ENCODE results near the gene PRRC2C. TPM values are rescaled to one million over a fixed set of nuclear protein-coding genes. Genes with fewer than 3 reads are reported as not detected.

Gene PRRC2C
- total and polyA plus RNA-seq, 10 donors: 30.1 to 216 (median 163) TPM

GRCh38 chr1:171468120-171468750 is 17.1 kb upstream of the PRRC2C start:
- DNase-seq: no peak
- Histone ChIP-seq H3K27ac (no peak overlapping the region), H3K9me3 (no peaks in the 10 kb centered on the region), H3K36me3 (no peaks in the 10 kb centered on the region), H3K27me3 (replicated peaks in 1 of 7) (no peaks in the 10 kb centered on the region), H3K4me3 (no peak overlapping the region), H3K4me1 (no peaks in the 10 kb centered on the region)
- TF ChIP-seq CTCF (IDR thresholded peaks at IDR 0.05 in 8 of 11, conservative IDR thresholded peaks at IDR 0.05 in 3 of 11): no peak
- TF ChIP-seq POLR2AphosphoS5 (IDR thresholded peaks at IDR 0.05): no peak
- TF ChIP-seq POLR2A (IDR thresholded peaks at IDR 0.05): no peak
- intact Hi-C loops (cut with DNase I; ENCODE audit: low total_unique reads): no loop called here
- whole genome bisulfite sequencing, 5 donors: 61 to 82% (median 63%) methylated on average over 3 of the region's 3 CpGs

- intact Hi-C loops (cut with DNase I; ENCODE audit: low total_unique reads): no loop called here
- WGBS, 5 donors: 88 to 100% (median 92%) methylated on average over 1 of the region's 1 CpG
Measured at GRCh38 chr1:171470726-171471125, 14.6 kb upstream of the PRRC2C start.

GRCh38 chr1:171472183-171472647 is 13.1 kb upstream of the PRRC2C start:
- DNase-seq: no peak
- no peaks in the 10 kb centered on the region for H3K36me3 ChIP-seq
- H3K4me3 ChIP-seq: no peak overlapping the region
- no peak overlapping the region for H3K27ac ChIP-seq
- intact Hi-C loops (cut with DNase I; ENCODE audit: low total_unique reads): no loop called here
- H3K9me3 ChIP-seq: no peaks in the 10 kb centered on the region
- no peaks in the 10 kb centered on the region for H3K27me3 ChIP-seq (replicated peaks in 1 of 7)
- H3K4me1 ChIP-seq: no peaks in the 10 kb centered on the region
- TF ChIP-seq CTCF (IDR thresholded peaks at IDR 0.05 in 8 of 11, conservative IDR thresholded peaks at IDR 0.05 in 3 of 11) (no peak), POLR2AphosphoS5 (IDR thresholded peaks at IDR 0.05) (no peak)
- WGBS, 5 donors: 89 to 96% (median 92%) methylated on average over 7 of the region's 7 CpGs

More at GRCh38 chr1:171470726-171471125, 14.6 kb upstream of the PRRC2C start:
- no peaks in the 10 kb centered on the region for H3K9me3 ChIP-seq
- no peak for DNase-seq
- H3K36me3 ChIP-seq: no peaks in the 10 kb centered on the region
- H3K27me3 ChIP-seq (replicated peaks in 1 of 7): no peaks in the 10 kb centered on the region
- no peak overlapping the region for H3K27ac ChIP-seq
- H3K4me1 ChIP-seq: no peaks in the 10 kb centered on the region
- no peak for TF ChIP-seq CTCF (IDR thresholded peaks at IDR 0.05 in 8 of 11, conservative IDR thresholded peaks at IDR 0.05 in 3 of 11)
- TF ChIP-seq POLR2AphosphoS5 (IDR thresholded peaks at IDR 0.05): no peak
- TF ChIP-seq POLR2A (IDR thresholded peaks at IDR 0.05): no peak
- H3K4me3 ChIP-seq: no peak overlapping the region

- no peaks in the 10 kb centered on the region for H3K36me3 ChIP-seq
- no peak for DNase-seq
- intact Hi-C loops (cut with DNase I; ENCODE audit: low total_unique reads): no loop called here
- H3K9me3 ChIP-seq: no peaks in the 10 kb centered on the region
- no peak for TF ChIP-seq CTCF (IDR thresholded peaks at IDR 0.05 in 8 of 11, conservative IDR thresholded peaks at IDR 0.05 in 3 of 11)
- no peak for TF ChIP-seq POLR2A (IDR thresholded peaks at IDR 0.05)
- TF ChIP-seq POLR2AphosphoS5 (IDR thresholded peaks at IDR 0.05): no peak
- WGBS, 5 donors: 84 to 97% (median 94%) methylated on average over 1 of the region's 1 CpG
- no peaks in the 10 kb centered on the region for H3K4me1 ChIP-seq
- H3K27ac ChIP-seq: no peak overlapping the region
- no peaks in the 10 kb centered on the region for H3K27me3 ChIP-seq (replicated peaks in 1 of 7)
- no peak overlapping the region for H3K4me3 ChIP-seq
Measured at GRCh38 chr1:171476829-171477228, 8.5 kb upstream of the PRRC2C start.
